Measurements from ENCODE around the gene THADA. TPM values are rescaled to one million over a fixed set of nuclear protein-coding genes. Genes with fewer than 3 reads are reported as not detected.

The THADA gene
- total and polyA plus RNA-seq, 2 experiments from 2014 or later = 10.8 to 18.8 TPM

GRCh38 chr2:43276962-43277391, 318.9 kb downstream of the THADA start:
- no peaks in the 10 kb centered on the region for H3K27me3 ChIP-seq
- peak overlapping the region; percentile 47 for H3K27ac ChIP-seq
- TF ChIP-seq EZH2phosphoT487 (IDR thresholded peaks at IDR 0.05; ENCODE audit: low read depth, severe bottlenecking, unreplicated experiment) = no peak
- no peak for TF ChIP-seq CTCF (IDR thresholded peaks at IDR 0.05; ENCODE audit: poor library complexity)
- TF ChIP-seq EZH2 (IDR thresholded peaks at IDR 0.05; ENCODE audit: borderline replicate concordance) = no peak
- H3K36me3 ChIP-seq (replicated peaks; ENCODE audit: insufficient read depth, low read depth) = no peaks in the 10 kb centered on the region
- no peaks in the 10 kb centered on the region for H3K79me2 ChIP-seq
- H4K20me1 ChIP-seq (ENCODE audit: insufficient read depth, poor library complexity, severe bottlenecking) = no peaks in the 10 kb centered on the region
- DNase-seq (ENCODE audit: low spot score) = no peak
- no peaks in the 10 kb centered on the region for H3K9me3 ChIP-seq (ENCODE audit: low read depth)
- H3K4me1 ChIP-seq (ENCODE audit: insufficient read depth) = peaks cover 18% of the 10 kb centered on the region
- no peak overlapping the region for H2AFZ ChIP-seq
- no peaks in the 10 kb centered on the region for H3K9me2 ChIP-seq (replicated peaks; ENCODE audit: insufficient read depth)
- peak overlapping the region; percentile 14 for H3K4me2 ChIP-seq
- WGBS (ENCODE audit: low lambda C conversion rate, missing lambda C conversion rate) = 69% methylated on average over 3 of the region's 3 CpGs
- H3K4me3 ChIP-seq = no peak overlapping the region

- Histone ChIP-seq H3K9me2 (replicated peaks; ENCODE audit: insufficient read depth) (no peaks in the 10 kb centered on the region), H3K36me3 (replicated peaks; ENCODE audit: insufficient read depth, low read depth) (no peaks in the 10 kb centered on the region), H3K79me2 (no peaks in the 10 kb centered on the region), H3K27ac (peak overlapping the region; percentile 47), H3K9me3 (ENCODE audit: low read depth) (no peaks in the 10 kb centered on the region), H3K4me2 (peak overlapping the region; percentile 14), H3K27me3 (no peaks in the 10 kb centered on the region), H2AFZ (no peak overlapping the region), H3K4me1 (ENCODE audit: insufficient read depth) (peaks cover 18% of the 10 kb centered on the region), H3K4me3 (no peak overlapping the region), H4K20me1 (ENCODE audit: insufficient read depth, poor library complexity, severe bottlenecking) (no peaks in the 10 kb centered on the region)
- TF ChIP-seq EZH2 (IDR thresholded peaks at IDR 0.05; ENCODE audit: borderline replicate concordance) (no peak), CTCF (IDR thresholded peaks at IDR 0.05; ENCODE audit: poor library complexity) (no peak), EZH2phosphoT487 (IDR thresholded peaks at IDR 0.05; ENCODE audit: low read depth, severe bottlenecking, unreplicated experiment) (no peak)
- WGBS (ENCODE audit: low lambda C conversion rate, missing lambda C conversion rate) = 58% methylated on average over 6 of the region's 6 CpGs
- no peak for DNase-seq (ENCODE audit: low spot score)
These were observed 319.4 kb downstream of the THADA start for GRCh38 chr2:43276266-43276941.

GRCh38 chr2:43274721-43275120, 321.1 kb downstream of the THADA start:
- 95% methylated on average over 4 of the region's 4 CpGs for WGBS (ENCODE audit: low lambda C conversion rate, missing lambda C conversion rate)
- no peak overlapping the region for H3K27ac ChIP-seq
- TF ChIP-seq EZH2 (IDR thresholded peaks at IDR 0.05; ENCODE audit: borderline replicate concordance) (no peak), EZH2phosphoT487 (IDR thresholded peaks at IDR 0.05; ENCODE audit: low read depth, severe bottlenecking, unreplicated experiment) (no peak), CTCF (IDR thresholded peaks at IDR 0.05; ENCODE audit: poor library complexity) (no peak)

More at GRCh38 chr2:43274721-43275120, 321.1 kb downstream of the THADA start:
- Histone ChIP-seq H3K9me2 (replicated peaks; ENCODE audit: insufficient read depth) (no peaks in the 10 kb centered on the region), H3K4me2 (no peak overlapping the region), H3K4me3 (no peak overlapping the region), H3K9me3 (ENCODE audit: low read depth) (no peaks in the 10 kb centered on the region), H3K36me3 (replicated peaks; ENCODE audit: insufficient read depth, low read depth) (no peaks in the 10 kb centered on the region), H2AFZ (no peak overlapping the region), H3K27me3 (no peaks in the 10 kb centered on the region), H3K4me1 (ENCODE audit: insufficient read depth) (peaks cover 24% of the 10 kb centered on the region), H4K20me1 (ENCODE audit: insufficient read depth, poor library complexity, severe bottlenecking) (no peaks in the 10 kb centered on the region), H3K79me2 (no peaks in the 10 kb centered on the region)
- DNase-seq (ENCODE audit: low spot score) = no peak

Measured in hepatocyte (in vitro differentiated cells).